HCT116 (cell line): ENCODE measurements around the gene FZR1. TPM values are rescaled to one million over a fixed set of nuclear protein-coding genes. Genes with fewer than 3 reads are reported as not detected.

Experiments
- ATAC-seq: fragments of 200-7000 bp; cut with Tn5 transposase; 2 replicates; pipeline ENCODE4 v1.9.1; 2020; ENCODE audit warnings: mild to moderate bottlenecking, moderate library complexity
- BruUV-seq: library from RNA; stranded (reverse); fragments of 400-500 nt; replicated peaks from 2 replicates; lab custom pipeline; 2021; lab: Mats Ljungman, UMichigan
- CTCF ChIA-PET: fragments of 300-600 bp; sonication (Branson Sonifier 250); formaldehyde crosslinking; loops from one replicate; lab custom pipeline; 2021; ENCODE audit warnings: antibody characterized with exemption; lab: Charles Lee
- POLR2A ChIA-PET: fragments of 300-600, 350-600 bp; sonication (Branson Sonifier 250); formaldehyde crosslinking; loops from one replicate; lab custom pipeline; 2021; ENCODE audit warnings: antibody characterized with exemption; lab: Charles Lee
- RAD21 ChIA-PET, 2 experiments: fragments of 300-600 bp; sonication (Branson Sonifier 250); formaldehyde crosslinking; loops; one replicate each; lab custom pipeline; 2023; ENCODE audit warnings: low total read pairs in 2 of 2; ENCODE audit not compliant: uncharacterized antibody in 2 of 2, unreplicated experiment in 2 of 2, low non-redundant PET in 1 of 2; lab: Charles Lee
- DNase-seq: peaks from one replicate; pipeline ENCODE4 v3.0.0-alpha.2; 2010; ENCODE audit warnings: low read depth, low spot score
- H2AFZ ChIP-seq: fragments of 200-600 bp; shearing (Covaris generic), sonication (generic); 2 replicates; pipeline ENCODE4 v1.6.1; 2017; ENCODE audit warnings: low read depth, mixed run types, mixed read lengths, antibody characterized with exemption, low read length; ENCODE audit not compliant: poor library complexity, severe bottlenecking
- H3K27ac ChIP-seq: 2 replicates; pipeline ENCODE4 v1.5.1; 2012; ENCODE audit warnings: low read depth, low read length
- H3K27me3 ChIP-seq: fragments of 200-600 bp; sonication (generic); 2 replicates; pipeline ENCODE4 v1.6.1; 2016; ENCODE audit warnings: mixed run types, low read length, mixed read lengths; ENCODE audit not compliant: insufficient read depth
- H3K36me3 ChIP-seq, 2 experiments: fragments of 200-500 bp in 1 of 2; fragments of 200-600 bp in 1 of 2; sonication (Bioruptor generic) in 1 of 2; sonication (generic) in 1 of 2; 2 replicates each; pipeline versions ENCODE4 v1.5.1 to v1.6.1; 2014 to 2016; ENCODE audit warnings: low read length in 2 of 2, inconsistent platforms in 1 of 2, mixed read lengths in 1 of 2, mixed run types in 1 of 2; ENCODE audit not compliant: insufficient read depth in 2 of 2, control insufficient read depth in 1 of 2
- H3K4me1 ChIP-seq, 2 experiments: fragments of 200-600 bp in 1 of 2; sonication (generic) in 1 of 2; 2 replicates each; pipeline versions ENCODE4 v1.5.1 to v1.6.1; 2012 to 2017; ENCODE audit warnings: low read length in 2 of 2, inconsistent platforms in 1 of 2, mild to moderate bottlenecking in 1 of 2, mixed read lengths in 1 of 2, mixed run types in 1 of 2, moderate library complexity in 1 of 2; ENCODE audit not compliant: insufficient read depth in 2 of 2, control insufficient read depth in 1 of 2
- H3K4me2 ChIP-seq: fragments of 200-600 bp; sonication (generic); 2 replicates; pipeline ENCODE4 v1.6.1; 2017; ENCODE audit warnings: mixed run types, low read length, mixed read lengths
- H3K4me3 ChIP-seq, 2 experiments: fragments of 200-600 bp in 1 of 2; sonication (generic) in 1 of 2; replicated peaks in 1 of 2; 2 replicates each; pipeline ENCODE4 v1.5.1; 2011 to 2016; ENCODE audit warnings: low read length in 2 of 2, control low read depth in 1 of 2, low read depth in 1 of 2, mild to moderate bottlenecking in 1 of 2, mixed read lengths in 1 of 2, mixed run types in 1 of 2
- H3K79me2 ChIP-seq: fragments of 200-600 bp; sonication (generic); 2 replicates; pipeline ENCODE4 v1.6.1; 2017; ENCODE audit warnings: mild to moderate bottlenecking, mixed run types, low read length, moderate library complexity, mixed read lengths; ENCODE audit not compliant: insufficient read depth
- H3K9ac ChIP-seq: fragments of 200-600 bp; sonication (generic); 2 replicates; pipeline ENCODE4 v1.6.1; 2016; ENCODE audit warnings: low read length, mixed read lengths
- H3K9me2 ChIP-seq: fragments of 200-600 bp; sonication (generic), shearing (Covaris generic); 2 replicates; pipeline ENCODE4 v1.6.1; 2017; ENCODE audit warnings: mixed run types, mild to moderate bottlenecking, moderate library complexity; ENCODE audit not compliant: insufficient read depth
- H3K9me3 ChIP-seq, 2 experiments: fragments of 200-500 bp in 1 of 2; fragments of 200-600 bp in 1 of 2; sonication (Bioruptor generic) in 1 of 2; sonication (generic) in 1 of 2; 2 replicates each; pipeline ENCODE4 v1.6.1; 2014 to 2017; ENCODE audit warnings: low read length in 2 of 2, mixed read lengths in 2 of 2, inconsistent platforms in 1 of 2, low read depth in 1 of 2, mild to moderate bottlenecking in 1 of 2, mixed run types in 1 of 2, moderate library complexity in 1 of 2; ENCODE audit not compliant: control insufficient read depth in 1 of 2, insufficient read depth in 1 of 2
- H4K20me1 ChIP-seq: fragments of 200-600 bp; sonication (generic), shearing (Covaris generic); 2 replicates; pipeline ENCODE4 v1.6.1; 2017; ENCODE audit warnings: mixed run types, mild to moderate bottlenecking, moderate library complexity; ENCODE audit not compliant: insufficient read depth
- CBX3 ChIP-seq: IDR thresholded peaks from 2 replicates; pipeline ENCODE4 v1.6.1; 2012; ENCODE audit warnings: low read depth
- CEBPB ChIP-seq: IDR thresholded peaks from 2 replicates; pipeline ENCODE4 v1.6.1; 2012; ENCODE audit warnings: low read depth
- EGR1 ChIP-seq: IDR thresholded peaks from 2 replicates; pipeline ENCODE4 v1.6.1; 2012; ENCODE audit warnings: low read depth
- ELF1 ChIP-seq: IDR thresholded peaks from 2 replicates; pipeline ENCODE4 v1.6.1; 2012; ENCODE audit warnings: low read depth, borderline replicate concordance
- EZH2 ChIP-seq: fragments of 200-600 bp; sonication (generic); IDR thresholded peaks from 2 replicates; pipeline ENCODE4 v1.6.1; 2017; ENCODE audit warnings: antibody characterized with exemption, mixed run types
- EZH2phosphoT487 ChIP-seq: fragments of 200-600 bp; IDR thresholded peaks from 2 replicates; pipeline ENCODE4 v1.6.1; 2018; ENCODE audit warnings: antibody characterized with exemption, borderline replicate concordance
- FOSL1 ChIP-seq: IDR thresholded peaks from 2 replicates; pipeline ENCODE4 v1.6.1; 2012; ENCODE audit warnings: low read depth
- POLR2AphosphoS5 ChIP-seq: IDR thresholded peaks from 2 replicates; pipeline ENCODE4 v1.6.1; 2011; ENCODE audit warnings: mild to moderate bottlenecking, low read depth, low read length, moderate library complexity
- SIN3A ChIP-seq: IDR thresholded peaks from 2 replicates; pipeline ENCODE4 v1.6.1; 2012; ENCODE audit warnings: low read depth
- SP1 ChIP-seq: IDR thresholded peaks from 2 replicates; pipeline ENCODE4 v1.6.1; 2012; ENCODE audit warnings: low read depth
- SRF ChIP-seq: IDR thresholded peaks from 2 replicates; pipeline ENCODE4 v1.6.1; 2012; ENCODE audit warnings: low read depth
- TCF7L2 ChIP-seq: IDR thresholded peaks from 2 replicates; pipeline ENCODE4 v1.7.0; 2011; ENCODE audit warnings: borderline replicate concordance, inconsistent platforms; ENCODE audit not compliant: insufficient read depth, insufficient read length; ENCODE audit errors: extremely low read depth
- ZFX ChIP-seq: fragments of 450-650 bp; IDR thresholded peaks from 2 replicates; pipeline ENCODE4 v1.6.1; 2017
- intact Hi-C: fragments of 100-400 bp; cut with micrococcal nuclease; formaldehyde crosslinking; loops from 2 replicates; pipeline ENCODE4 v1.10.0; 2022
- total RNA-seq: library from RNA; stranded (reverse); gene quantifications from one replicate; pipeline ENCODE4 v1.2.1, GENCODE V29; 2021; ENCODE audit not compliant: unreplicated experiment
- TF ChIP-seq, protein P1 (sequence below), 3 experiments: fragments of 200-600 bp in 1 of 3; sonication (generic) in 1 of 3; IDR thresholded peaks in 2 of 3; conservative IDR thresholded peaks in 1 of 3; 2 replicates each; pipeline ENCODE4 v1.5.1; 2012 to 2017; ENCODE audit warnings: low read depth in 2 of 3, low read length in 2 of 3, antibody characterized with exemption in 1 of 3, borderline replicate concordance in 1 of 3, control low read depth in 1 of 3, mild to moderate bottlenecking in 1 of 3, mixed read lengths in 1 of 3, mixed run types in 1 of 3, moderate library complexity in 1 of 3; ENCODE audit not compliant: insufficient read depth in 1 of 3
- TF ChIP-seq, protein P2 (sequence below): IDR thresholded peaks from 2 replicates; pipeline ENCODE4 v1.6.1; 2012

FZR1 gene
- total RNA-seq, 1 experiment from 2014 or later, result 60.3 TPM

- TF ChIP-seq, protein P1, sequence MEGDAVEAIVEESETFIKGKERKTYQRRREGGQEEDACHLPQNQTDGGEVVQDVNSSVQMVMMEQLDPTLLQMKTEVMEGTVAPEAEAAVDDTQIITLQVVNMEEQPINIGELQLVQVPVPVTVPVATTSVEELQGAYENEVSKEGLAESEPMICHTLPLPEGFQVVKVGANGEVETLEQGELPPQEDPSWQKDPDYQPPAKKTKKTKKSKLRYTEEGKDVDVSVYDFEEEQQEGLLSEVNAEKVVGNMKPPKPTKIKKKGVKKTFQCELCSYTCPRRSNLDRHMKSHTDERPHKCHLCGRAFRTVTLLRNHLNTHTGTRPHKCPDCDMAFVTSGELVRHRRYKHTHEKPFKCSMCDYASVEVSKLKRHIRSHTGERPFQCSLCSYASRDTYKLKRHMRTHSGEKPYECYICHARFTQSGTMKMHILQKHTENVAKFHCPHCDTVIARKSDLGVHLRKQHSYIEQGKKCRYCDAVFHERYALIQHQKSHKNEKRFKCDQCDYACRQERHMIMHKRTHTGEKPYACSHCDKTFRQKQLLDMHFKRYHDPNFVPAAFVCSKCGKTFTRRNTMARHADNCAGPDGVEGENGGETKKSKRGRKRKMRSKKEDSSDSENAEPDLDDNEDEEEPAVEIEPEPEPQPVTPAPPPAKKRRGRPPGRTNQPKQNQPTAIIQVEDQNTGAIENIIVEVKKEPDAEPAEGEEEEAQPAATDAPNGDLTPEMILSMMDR (IDR thresholded peaks at IDR 0.05 in 2 of 3, conservative IDR thresholded peaks at IDR 0.05 in 1 of 3; ENCODE audit: borderline replicate concordance in 1 of 3, insufficient read depth in 1 of 3, low read depth in 2 of 3, low read length in 2 of 3), result no peak
- TF ChIP-seq ZFX, result no peak
- TF ChIP-seq, protein P2, sequence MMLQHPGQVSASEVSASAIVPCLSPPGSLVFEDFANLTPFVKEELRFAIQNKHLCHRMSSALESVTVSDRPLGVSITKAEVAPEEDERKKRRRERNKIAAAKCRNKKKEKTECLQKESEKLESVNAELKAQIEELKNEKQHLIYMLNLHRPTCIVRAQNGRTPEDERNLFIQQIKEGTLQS, result no peak
- TF ChIP-seq FOSL1, result no peak
Observed at GRCh38 chr19:3474614-3475013, 31.5 kb upstream of the FZR1 start (continued).

GRCh38 chr19:3475449-3475848 lies 30.7 kb upstream of the FZR1 start:
- Histone ChIP-seq H3K27ac (no peak overlapping the region), H2AFZ (no peak overlapping the region), H3K9me2 (no peaks in the 10 kb centered on the region), H3K9ac (no peak overlapping the region), H3K79me2 (no peaks in the 10 kb centered on the region), H3K36me3 (no peaks in the 10 kb centered on the region), H3K4me2 (no peak overlapping the region), H3K9me3 (no peaks in the 10 kb centered on the region), H4K20me1 (no peaks in the 10 kb centered on the region), H3K4me1 (peaks cover 0 to 7% of the 10 kb centered on the region in 2 experiments; a peak in 2 of 4 replicates), H3K4me3 (no peak overlapping the region), H3K27me3 (peaks cover 9% of the 10 kb centered on the region; the same call in 1 of the 2 replicates)
- ChIA-PET RAD21 (no interaction called here), POLR2A (no interaction called here), CTCF (no interaction called here)
- TF ChIP-seq EZH2 (no peak), ELF1 (no peak), SRF (no peak), SP1 (no peak), EZH2phosphoT487 (no peak), POLR2AphosphoS5 (no peak), SIN3A (no peak), CEBPB (no peak), TCF7L2 (no peak), CBX3 (no peak), ZFX (no peak), EGR1 (no peak)
- TF ChIP-seq, protein P1 (IDR thresholded peaks at IDR 0.05 in 2 of 3, conservative IDR thresholded peaks at IDR 0.05 in 1 of 3; ENCODE audit: borderline replicate concordance in 1 of 3, insufficient read depth in 1 of 3, low read depth in 2 of 3, low read length in 2 of 3), result no peak
- TF ChIP-seq, protein P2, result no peak
- ATAC-seq (no peak), DNase-seq (no peak)
- intact Hi-C loops, result no loop called here
- no TSS peak for BruUV-seq
